Fibroblast of gingiva (primary cell): ENCODE measurements around the gene TNS4.
A peak's percentile ranks its signal among the peaks of the same experiment; 100 is the strongest.

ENCODE experiments used
- DNase-seq: peaks from one replicate; pipeline ENCODE4 v3.0.0-alpha.2; 2011; ENCODE audit warnings: low read depth

Gene TNS4

DNA sequence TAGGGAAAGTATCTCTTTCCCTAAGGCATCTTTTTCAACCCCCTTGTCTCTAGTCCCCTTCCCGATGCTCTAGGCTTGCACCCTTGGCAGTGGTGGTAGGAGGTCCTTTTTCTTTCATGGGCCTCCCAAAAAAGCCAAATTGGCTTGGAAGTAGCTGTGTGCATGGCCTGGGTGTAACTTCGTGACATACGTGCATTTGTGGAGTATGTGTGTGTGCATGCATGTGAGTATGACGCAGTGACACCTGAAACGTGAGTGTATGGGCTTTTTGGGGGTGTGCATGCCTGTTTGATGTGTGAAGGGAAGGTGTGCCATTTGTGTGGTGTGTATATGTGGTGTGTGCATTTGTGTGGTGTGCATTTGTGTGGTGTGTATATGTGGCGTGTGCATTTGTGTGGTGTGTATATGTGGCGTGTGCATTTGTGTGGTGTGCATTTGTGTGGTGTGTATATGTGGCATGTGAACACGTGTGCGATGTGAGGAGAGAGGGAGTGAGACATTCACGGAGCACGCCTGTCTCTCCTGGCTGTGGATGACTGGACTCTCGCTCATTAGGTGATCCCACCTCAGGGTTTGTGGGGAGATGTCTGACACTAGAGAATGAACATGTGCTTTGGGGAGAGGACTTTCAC is 42.5 kb downstream of the TNS4 start:
- DNase-seq = peak; percentile 45

DNA sequence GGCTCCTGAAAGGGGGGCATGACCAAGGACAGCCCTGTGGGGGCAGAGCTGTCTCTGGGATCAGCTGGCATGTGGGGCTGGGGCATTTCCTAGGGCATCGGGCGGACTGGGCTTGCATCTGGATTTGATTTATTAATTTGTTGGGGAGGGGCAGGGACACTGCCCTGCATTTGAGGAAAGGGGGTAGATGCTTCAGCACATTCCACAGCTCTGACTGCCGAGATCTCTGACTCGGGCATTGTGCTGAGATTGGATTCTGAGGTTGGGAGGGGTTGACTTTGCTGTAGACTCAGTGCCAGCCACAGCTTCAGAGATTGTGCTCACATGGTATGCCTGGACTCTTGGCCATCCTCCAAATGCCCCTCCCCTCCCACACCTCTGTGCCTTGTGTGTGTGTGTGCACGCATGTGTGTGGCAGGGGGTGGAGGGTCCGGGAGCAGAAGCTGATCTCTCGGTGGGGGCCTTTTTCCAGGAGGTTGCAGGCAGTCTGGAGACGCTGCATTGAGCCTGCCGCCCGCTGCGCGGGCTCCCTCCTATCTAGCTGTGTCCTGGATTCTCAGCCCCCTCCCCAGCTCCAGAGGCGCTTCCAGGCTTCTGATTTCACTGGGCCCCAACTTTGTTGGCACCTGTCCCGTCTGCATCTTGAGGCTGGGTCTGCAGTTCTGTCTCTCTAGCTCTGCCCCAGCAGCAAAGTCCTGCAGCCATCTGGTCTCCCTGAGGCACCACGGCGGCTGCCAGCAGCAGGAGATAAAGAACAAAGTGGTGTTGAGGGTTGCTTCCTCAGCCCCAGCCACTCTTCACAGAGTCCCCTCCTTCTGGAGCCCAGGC is 43.2 kb downstream of the TNS4 start:
- peak; percentile 94 for DNase-seq

DNA sequence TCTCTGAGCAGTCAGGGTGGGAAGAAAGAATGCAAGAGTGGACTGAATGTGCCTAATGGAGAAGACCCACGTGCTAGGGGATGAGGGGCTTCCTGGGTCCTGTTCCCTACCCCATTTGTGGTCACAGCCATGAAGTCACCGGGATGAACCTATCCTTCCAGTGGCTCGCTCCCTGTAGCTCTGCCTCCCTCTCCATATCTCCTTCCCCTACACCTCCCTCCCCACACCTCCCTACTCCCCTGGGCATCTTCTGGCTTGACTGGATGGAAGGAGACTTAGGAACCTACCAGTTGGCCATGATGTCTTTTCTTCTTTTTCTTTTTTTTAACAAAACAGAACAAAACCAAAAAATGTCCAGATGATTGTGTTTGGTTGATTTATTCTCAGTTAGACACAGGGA is 44.1 kb downstream of the TNS4 start:
- DNase-seq = peak; percentile 34

DNA sequence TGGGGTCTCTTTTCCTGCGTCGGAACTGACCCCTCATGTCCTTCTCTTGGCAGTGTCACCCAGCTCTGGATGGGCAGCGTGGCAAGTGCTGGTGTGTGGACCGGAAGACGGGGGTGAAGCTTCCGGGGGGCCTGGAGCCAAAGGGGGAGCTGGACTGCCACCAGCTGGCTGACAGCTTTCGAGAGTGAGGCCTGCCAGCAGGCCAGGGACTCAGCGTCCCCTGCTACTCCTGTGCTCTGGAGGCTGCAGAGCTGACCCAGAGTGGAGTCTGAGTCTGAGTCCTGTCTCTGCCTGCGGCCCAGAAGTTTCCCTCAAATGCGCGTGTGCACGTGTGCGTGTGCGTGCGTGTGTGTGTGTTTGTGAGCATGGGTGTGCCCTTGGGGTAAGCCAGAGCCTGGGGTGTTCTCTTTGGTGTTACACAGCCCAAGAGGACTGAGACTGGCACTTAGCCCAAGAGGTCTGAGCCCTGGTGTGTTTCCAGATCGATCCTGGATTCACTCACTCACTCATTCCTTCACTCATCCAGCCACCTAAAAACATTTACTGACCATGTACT is 44.9 kb downstream of the TNS4 start:
- DNase-seq = peak; percentile 48

DNA sequence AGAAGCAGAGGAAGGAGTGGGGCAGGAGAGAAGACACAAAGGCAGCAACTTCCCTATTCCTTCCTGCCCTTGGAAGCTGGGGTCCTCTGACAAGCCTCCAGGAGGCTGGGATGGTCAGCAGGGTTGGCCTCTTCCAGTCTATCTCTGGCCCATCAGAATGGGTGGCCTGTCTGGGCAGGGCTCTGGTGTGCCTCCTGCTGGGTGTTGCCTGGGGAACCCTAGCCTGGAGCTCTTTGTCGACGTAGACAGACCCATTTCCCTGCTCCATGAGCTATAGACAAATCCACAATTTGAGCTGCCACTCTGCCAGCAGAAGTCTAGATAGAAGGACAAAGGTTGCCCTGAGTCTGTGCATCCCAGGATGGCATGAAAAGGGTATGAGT is 46.8 kb downstream of the TNS4 start:
- no peak for DNase-seq

DNA sequence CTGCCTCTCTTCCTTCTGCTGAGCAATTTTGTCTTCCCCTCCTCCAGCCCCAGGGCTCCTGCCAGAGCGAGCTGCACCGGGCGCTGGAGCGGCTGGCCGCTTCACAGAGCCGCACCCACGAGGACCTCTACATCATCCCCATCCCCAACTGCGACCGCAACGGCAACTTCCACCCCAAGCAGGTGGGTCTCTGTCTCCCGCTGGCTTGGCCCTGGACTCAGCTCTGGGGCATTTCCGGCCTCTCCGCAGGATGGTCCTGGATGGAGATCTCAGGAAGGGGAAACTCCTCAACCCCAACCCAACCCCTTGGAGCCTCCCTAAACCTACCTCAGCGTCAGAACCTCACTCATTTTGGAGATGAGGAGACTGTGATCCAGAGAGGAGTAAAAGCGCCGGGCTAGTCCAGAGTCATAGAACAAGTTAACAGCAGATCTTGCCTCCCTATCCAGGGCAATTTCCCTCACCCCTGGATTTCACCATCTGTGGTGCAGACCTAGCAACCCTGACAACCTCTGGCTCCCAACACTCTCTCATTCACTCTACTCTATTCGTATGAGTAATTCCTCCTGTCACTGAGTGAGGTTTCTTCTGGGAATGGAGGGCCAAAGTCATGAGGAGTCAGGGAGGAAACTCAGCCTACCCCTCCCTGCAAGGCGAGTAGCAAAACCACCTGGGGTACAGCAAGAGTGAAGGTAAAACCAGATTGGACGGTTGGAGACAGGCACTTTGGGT is 47.4 kb downstream of the TNS4 start:
- peak; percentile 53 for DNase-seq

DNA sequence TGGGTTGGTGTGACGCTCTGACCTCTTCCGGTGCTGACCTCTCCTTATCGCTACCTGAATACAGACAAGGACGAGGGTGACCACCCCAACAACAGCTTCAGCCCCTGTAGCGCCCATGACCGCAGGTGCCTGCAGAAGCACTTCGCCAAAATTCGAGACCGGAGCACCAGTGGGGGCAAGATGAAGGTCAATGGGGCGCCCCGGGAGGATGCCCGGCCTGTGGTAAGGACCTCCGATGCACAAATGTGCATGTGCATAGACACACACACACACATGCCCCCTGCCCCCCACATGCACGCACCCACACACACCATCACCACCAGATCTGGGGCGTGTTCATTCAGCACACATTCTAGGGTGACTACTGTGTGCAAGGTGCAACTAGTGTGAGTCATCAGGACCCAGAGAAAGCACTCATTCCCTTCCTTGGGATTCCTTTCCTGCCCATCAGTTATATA is 48.5 kb downstream of the TNS4 start:
- peak; percentile 50 for DNase-seq

DNA sequence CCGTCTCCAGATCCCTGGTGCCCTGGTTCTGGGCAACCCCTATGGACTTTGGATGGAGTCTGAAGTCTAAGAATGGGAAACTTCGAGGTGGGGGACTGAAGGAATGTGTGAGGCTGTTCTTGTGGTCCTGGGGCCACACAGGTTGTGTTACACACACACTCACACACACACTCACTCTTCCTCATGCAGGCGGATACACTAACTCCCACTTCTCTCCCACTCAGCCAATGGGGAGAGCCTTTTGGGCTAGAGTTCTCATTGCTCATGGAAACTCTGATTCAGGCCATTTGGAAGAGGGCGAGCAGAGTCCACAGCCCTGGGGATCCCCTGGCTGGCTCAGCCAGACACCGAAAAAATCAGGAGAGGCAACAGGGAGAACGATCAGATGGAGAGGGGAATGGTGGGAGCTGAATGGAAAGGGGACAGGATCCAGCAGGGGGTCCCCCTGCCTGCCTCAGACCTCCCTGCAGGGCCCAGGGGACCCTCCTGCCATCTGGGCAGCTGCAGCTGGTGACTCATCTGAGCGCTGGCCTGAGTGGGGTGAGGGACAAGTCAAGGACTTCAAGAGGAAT is 49.1 kb downstream of the TNS4 start:
- peak; percentile 93 for DNase-seq

- peak; percentile 97 for DNase-seq
These were observed 50.0 kb downstream of the TNS4 start for GRCh38 chr17:40451420-40451819.

- peak; percentile 61 for DNase-seq
These were observed 51.2 kb downstream of the TNS4 start for GRCh38 chr17:40450175-40450574.

DNA sequence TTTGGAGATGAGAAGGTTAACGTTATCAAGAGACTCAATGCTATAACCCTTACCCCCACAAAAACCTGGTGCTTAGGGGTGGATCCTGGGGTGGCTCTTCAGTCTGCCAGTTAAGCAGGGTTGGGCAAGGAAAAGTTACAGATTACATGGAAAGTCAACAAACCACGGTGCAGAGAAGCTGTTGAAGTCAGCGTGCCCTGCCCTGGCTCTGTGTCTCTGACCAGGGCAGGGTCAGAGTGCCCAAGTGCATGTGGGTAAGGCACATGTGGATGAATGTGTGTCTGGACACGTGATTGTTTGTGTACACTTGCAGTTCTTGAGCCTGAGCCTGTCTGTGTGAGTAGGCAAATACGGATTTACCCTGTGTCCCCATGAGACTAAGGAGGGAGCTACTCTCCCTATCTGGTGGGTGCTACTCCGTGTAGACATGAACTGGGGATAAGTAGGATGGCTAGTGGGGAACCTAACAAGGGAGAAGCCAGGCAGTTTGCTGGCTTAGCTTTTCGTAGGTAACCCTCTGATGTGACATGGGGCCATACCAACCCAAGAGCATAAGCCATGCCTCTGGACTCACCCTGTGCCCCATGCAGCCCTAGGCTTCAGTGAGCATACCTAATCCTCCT is 52.7 kb downstream of the TNS4 start:
- DNase-seq = peak; percentile 73

DNA sequence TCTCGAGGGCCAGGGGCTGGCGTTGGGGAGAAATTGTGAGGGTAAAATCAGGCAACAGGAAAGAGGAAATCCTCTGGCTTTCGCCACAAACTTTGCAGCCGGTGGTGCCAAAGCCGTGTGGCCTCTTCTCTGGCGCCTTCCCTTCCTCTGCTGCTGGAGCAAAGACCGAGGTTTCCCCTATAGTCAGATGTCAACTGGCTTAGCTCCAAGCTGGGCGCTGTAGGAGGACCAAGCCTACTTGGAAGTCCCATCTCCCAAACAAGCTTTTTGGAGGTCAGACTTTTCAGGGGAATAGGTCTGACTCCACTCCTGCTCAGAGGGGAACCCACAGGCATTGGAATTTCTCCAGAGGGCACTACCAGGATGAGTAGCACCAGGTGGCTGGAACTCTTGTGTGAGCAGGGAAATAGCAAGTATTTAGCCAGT is 53.2 kb downstream of the TNS4 start:
- DNase-seq = peak; percentile 67

DNA sequence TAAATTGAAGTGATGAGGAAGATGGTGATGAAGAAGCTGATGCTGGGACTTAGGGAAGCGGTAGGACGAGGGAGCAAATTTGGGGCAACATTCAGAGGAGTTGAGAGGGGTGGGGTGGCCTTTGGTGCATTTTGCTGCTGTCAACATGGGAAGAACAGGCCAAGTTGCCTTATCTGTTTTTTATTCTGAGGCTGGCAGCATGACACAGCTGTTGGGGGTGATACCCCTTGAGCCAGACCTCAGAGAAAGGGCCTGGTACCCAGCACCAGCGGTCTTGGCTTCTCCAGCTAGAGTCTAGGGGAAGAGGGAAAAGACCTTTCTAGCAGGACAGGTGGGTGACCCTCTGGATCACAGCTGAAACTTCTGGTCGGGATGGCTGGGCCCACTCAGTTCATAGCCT is 53.6 kb downstream of the TNS4 start:
- DNase-seq = peak; percentile 21

DNA sequence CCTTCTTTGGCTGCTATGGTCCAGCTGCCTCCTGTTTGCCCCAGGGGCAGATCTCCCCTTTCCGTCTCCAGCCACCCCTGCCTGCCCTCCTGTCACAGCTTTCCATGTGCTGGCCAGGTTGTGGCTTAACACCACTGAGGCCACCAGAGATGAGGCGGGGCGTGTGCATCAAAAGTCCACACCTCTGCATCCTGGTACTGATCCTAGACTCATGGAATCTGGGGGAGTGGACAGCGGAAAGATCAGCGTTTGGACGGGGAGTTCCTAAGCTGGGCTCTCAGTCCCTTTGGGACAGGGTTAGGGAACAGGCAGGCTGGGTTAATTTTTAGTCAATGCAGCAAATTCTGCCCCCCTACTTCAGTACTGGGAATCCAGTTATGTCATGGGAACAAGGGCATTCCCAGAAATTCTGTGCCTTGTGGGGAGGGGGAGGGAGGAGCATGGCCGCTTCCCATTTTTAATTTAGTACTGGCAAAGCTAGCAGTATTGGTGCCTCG is 54.2 kb downstream of the TNS4 start:
- peak; percentile 49 for DNase-seq

DNA sequence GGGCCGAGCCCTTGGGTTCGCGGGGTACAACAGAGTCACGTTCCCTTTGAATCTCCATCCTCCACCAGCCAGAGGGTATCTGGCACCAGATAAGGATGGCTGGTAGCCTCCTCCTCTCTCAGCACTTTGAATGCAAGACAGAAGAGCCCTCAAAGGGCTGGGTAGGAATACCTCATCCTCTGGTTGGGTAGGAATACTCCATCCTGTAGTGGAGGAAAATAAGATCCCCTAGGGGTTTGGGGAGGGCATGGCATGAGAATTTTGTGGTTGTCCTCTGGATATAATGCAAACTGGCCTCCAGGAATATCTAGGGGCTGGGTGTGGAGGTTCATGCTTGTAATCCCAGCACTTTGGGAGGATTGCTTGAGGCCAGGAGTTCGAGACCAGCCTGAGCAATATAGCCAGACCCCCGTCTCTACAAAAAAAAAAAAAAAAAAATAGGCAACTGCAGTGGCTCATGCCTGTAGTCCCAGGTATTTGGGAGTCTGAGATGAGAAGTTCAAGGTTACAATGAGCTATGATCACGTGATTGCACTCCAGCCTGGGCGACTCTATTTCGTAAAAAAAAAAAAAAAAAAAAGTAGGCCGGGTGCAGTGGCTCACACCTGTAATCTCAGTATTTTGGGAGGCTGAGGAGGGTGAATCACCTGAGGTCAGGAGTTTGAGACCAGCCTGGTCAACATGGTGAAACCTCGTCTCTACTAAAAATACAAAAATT is 55.5 kb downstream of the TNS4 start:
- peak; percentile 63 for DNase-seq

DNA sequence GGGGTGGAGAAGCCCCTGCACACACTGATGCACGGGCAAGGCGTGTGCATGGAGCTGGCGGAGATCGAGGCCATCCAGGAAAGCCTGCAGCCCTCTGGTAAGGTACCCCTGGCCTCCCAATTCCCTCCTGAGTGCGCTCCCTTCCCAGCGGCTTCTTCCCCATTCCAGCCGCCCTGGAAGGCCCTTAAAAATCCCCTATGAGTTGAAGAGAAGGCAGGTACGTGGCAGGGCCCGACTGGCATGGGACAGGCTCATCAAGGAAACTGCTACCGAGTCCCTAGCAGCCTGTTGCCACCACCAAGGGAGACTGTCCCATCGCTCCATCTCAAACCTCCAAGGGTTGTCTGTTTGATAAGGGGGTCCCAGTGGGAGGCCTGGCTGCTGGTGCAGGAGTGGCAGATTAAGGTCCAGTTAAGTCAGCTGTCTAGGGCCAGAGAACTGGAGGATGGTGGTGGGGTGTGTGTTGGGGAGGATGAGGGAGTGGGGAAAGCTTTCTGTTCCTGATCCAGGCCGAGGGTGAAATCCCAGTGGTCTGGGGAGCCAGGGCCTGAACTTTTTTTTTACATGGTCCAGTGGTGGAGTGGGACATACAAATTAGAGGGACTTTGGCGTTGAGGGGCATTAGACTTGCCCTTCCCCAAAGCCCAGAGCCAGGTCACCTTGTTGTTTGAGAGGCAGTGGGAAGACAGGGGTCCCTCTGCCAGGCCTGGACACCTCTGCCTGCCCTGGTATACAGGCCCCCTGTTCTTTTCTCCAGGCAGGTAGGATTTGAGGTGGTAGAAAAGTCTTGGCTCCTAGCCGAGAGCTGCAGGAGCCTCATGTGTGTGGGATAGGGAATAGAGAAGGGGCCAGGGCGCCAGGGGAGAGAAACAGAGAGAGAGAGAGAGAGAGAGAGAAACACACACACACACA is 57.2 kb downstream of the TNS4 start:
- DNase-seq = peak; percentile 45

DNA sequence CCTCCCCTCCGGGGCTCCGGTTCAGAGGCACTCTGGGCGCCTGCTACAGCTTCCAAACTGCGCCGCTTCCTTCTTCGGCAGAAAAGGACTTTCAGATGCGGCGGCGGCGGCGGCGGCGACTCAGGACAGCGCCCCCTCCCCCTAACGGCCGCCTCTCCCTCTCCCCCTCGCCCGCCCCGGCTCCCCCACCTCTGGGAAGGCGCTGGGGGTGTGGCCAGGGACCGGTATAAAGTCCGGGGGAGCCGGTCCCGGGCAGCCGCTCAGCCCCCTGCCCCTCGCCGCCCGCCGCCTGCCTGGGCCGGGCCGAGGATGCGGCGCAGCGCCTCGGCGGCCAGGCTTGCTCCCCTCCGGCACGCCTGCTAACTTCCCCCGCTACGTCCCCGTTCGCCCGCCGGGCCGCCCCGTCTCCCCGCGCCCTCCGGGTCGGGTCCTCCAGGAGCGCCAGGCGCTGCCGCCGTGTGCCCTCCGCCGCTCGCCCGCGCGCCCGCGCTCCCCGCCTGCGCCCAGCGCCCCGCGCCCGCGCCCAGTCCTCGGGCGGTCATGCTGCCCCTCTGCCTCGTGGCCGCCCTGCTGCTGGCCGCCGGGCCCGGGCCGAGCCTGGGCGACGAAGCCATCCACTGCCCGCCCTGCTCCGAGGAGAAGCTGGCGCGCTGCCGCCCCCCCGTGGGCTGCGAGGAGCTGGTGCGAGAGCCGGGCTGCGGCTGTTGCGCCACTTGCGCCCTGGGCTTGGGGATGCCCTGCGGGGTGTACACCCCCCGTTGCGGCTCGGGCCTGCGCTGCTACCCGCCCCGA is 58.0 kb downstream of the TNS4 start, which contains the start of gene IGFBP4:
TSS of gene IGFBP4 (plus strand) at position 255 of the 792 bp plus-strand sequence. CDS start at position 541, 286 bp downstream.
- DNase-seq = peak; percentile 89

DNA sequence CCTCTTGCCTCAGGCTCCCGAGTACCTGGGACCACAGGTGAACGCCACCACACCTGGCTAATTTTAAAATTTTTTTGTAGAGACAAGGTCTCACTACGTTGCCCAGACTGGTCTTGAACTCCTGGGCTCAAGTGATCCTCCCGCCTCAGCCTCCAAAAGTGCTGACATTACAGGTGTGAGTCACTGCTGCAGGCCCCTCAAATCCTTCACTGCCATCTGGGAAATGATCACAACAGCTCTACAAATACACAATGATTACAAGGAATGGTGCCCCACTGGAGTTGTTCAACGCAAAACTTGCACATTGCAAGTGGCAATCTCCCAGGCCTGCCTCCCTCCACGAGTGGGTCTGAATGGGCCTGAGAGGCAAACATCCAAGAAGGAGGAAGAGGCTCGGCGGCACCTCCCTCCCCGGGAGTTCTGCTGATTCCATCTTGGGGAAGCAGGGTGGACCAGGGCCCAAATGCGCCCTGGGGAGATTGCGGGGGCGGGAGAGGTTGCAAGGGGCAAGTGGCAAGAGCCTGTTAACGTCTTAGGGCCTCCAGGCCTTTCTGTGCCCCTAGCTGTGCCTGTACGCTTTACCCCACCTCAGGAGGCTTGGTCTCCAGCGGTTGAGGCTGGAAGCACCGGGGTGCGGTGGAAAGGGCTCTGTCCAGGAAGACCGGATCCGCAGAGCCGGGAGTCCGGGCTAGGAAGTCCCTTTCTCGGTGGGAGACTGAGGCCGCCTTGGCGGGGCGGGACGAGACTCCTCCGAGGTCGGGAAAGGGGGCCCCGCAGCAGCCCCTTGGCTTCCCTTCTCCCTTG is 58.8 kb downstream of the TNS4 start:
- peak; percentile 62 for DNase-seq
